ENCODE measurements around the gene FLT3.
A peak's percentile ranks its signal among the peaks of the same experiment; 100 is the strongest.

The FLT3 gene

DNA sequence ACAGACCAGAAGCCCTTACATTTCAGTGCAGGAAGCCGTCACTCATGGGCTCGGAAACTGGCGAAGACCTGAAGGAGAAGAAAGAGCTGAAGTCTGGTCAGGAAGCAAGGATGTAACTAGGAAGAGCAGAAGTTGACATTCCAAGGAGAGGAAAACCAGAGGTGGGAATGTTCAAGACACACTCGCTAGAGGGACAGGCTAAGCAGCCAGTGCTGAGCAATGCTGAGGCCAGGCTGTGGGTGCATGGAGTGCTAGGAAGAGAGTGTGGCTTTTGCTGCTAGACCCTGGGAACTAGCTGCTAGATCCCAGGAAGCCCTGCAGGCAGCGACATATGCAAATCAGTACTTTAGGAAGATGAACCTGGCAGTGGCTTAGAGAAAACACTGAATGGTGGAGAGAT, 99.8 kb downstream of the FLT3 start:
- H3K27ac ChIP-seq = no peak overlapping the region
- TF ChIP-seq POLR2AphosphoS5 (IDR thresholded peaks at IDR 0.05; ENCODE audit: borderline replicate concordance, low read depth, low read length) = no peak
- H3K36me3 ChIP-seq (ENCODE audit: insufficient read depth, low read length) = no peaks in the 10 kb centered on the region
- DNase-seq (ENCODE audit: low read depth, low spot score) = no peak
- H3K4me3 ChIP-seq = no peak overlapping the region
- H3K9me3 ChIP-seq (ENCODE audit: low read depth, low read length) = no peaks in the 10 kb centered on the region
- no peak overlapping the region for H3K9ac ChIP-seq (ENCODE audit: insufficient read length)

DNA sequence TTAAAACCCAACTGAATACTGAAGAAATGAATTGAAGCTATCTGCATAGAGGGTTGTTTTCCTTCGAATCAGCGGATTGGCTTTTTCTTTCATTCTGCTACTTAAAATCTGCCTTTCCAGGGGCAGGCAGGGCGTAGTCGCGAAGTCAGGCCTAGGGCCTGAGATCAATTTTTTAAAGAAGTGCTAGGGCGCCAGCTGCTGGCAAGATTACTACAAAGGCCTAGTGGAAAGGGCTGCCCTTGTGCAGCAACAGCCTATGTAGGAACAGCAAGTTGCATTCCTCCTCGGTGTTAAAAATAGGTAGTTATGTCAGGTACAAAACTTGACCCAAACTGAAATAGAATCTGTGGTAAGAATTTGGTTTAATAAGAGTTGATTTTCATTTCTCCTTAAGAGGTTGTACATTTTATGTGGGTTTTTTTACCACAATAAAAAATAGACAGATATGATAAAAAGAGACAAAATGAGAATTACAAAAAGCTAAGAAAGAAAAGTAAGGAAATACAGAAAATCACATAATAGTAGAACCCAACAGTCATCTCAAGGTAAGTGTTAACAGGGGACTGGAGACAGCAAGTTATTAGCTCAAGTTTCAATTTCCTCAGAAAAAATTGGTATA, 102.4 kb downstream of the FLT3 start:
- H3K9ac ChIP-seq (ENCODE audit: insufficient read length) = no peak overlapping the region
- H3K4me3 ChIP-seq = no peak overlapping the region
- H3K36me3 ChIP-seq (ENCODE audit: insufficient read depth, low read length) = no peaks in the 10 kb centered on the region
- no peak for TF ChIP-seq FOXP2 (optimal IDR thresholded peaks at IDR 0.05; ENCODE audit: control extremely low read depth, extremely low read length, insufficient read depth)
- no peak for TF ChIP-seq EZH2 (IDR thresholded peaks at IDR 0.05)
- TF ChIP-seq POLR2AphosphoS5 (IDR thresholded peaks at IDR 0.05; ENCODE audit: borderline replicate concordance, low read depth, low read length) = no peak
- H3K27ac ChIP-seq = no peak overlapping the region
- H3K9me3 ChIP-seq (ENCODE audit: low read depth, low read length) = no peaks in the 10 kb centered on the region
- DNase-seq (ENCODE audit: low read depth, low spot score) = no peak

DNA sequence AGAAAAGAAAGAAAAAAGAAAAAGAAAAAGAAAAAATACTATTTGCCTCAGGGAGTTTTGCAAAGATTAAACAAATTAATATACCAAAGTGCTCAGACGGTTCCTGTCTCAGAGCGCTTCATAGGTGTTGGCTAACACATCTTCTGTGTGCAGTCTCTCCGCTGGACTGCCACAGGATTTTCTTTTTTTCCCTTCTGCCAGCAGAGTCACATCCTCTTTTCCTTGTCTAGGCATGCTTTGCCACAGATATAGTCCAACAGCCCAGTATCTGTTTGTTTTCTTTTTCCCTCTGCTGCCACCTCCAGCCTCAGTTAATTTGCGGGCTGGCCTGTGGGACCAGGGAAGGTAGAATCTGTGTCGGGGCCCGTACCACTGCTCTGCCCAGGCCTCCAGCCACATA, 108.5 kb downstream of the FLT3 start:
- Histone ChIP-seq H3K36me3 (ENCODE audit: insufficient read depth, low read length) (no peaks in the 10 kb centered on the region), H3K4me3 (no peak overlapping the region)
- TF ChIP-seq FOXP2 (optimal IDR thresholded peaks at IDR 0.05; ENCODE audit: control extremely low read depth, extremely low read length, insufficient read depth) = no peak

DNA sequence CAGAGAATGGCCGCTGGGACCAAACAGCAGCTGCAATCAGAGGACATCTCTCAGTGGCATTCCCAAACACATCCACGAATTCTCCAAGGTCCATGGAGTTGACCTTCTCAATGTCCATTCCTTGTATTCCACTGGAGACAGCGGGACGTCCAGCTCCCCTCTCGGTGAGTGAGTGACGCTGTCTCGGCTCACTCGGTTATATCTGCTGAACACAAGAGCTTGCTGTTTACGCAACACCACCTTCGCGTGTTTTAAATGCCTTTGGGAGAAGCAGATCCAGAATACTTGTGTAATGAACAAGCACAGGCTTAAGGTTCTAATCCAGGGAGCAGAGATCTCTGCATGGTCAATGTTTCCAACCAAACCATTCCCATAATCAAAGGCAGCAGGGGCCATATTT, 111.9 kb downstream of the FLT3 start, which contains the start of gene URAD:
Gene URAD (minus strand): TSS at position 174 of the 400 bp plus-strand sequence. CDS start 56 bp downstream, at position 118.
- Histone ChIP-seq H3K9ac (ENCODE audit: insufficient read length) (no peak within 1 kb of the TSS), H3K36me3 (ENCODE audit: insufficient read depth, low read length) (no peaks in the 10 kb centered on the region), H3K4me3 (no peak within 1 kb of the TSS), H3K9me3 (ENCODE audit: low read depth, low read length) (no peaks in the 10 kb centered on the region), H3K27ac (no peak within 1 kb of the TSS)
- no peak for DNase-seq (ENCODE audit: low read depth, low spot score)
- TF ChIP-seq FOXP2 (optimal IDR thresholded peaks at IDR 0.05; ENCODE audit: control extremely low read depth, extremely low read length, insufficient read depth) (no peak), POLR2AphosphoS5 (IDR thresholded peaks at IDR 0.05; ENCODE audit: borderline replicate concordance, low read depth, low read length) (no peak), EZH2 (IDR thresholded peaks at IDR 0.05) (no peak)

More for the DNA sequence above, 108.5 kb downstream of the FLT3 start:
- H3K9ac ChIP-seq (ENCODE audit: insufficient read length) = no peak overlapping the region
- no peaks in the 10 kb centered on the region for H3K9me3 ChIP-seq (ENCODE audit: low read depth, low read length)
- DNase-seq (ENCODE audit: low read depth, low spot score) = no peak
- no peak overlapping the region for H3K27ac ChIP-seq

DNA sequence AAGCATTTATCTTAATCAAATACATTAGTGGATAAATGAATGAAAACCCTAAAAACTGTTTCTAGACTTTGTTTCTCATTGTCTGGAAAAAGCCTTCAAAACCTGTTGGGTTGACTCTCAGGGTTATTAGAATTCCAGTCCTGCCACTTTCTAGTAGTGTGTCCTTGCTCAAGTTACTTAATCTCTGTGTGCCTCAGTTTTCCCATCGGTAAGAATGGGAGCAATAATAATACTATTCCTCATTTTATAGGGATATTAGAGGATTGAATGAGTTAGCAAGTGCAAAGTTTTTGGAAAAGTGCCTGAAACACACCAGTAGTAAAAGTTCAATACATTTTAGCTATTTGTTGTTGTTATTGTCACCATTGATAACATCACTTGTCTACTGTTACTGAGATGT, 114.8 kb downstream of the FLT3 start:
- no peak for TF ChIP-seq POLR2AphosphoS5 (IDR thresholded peaks at IDR 0.05; ENCODE audit: borderline replicate concordance, low read depth, low read length)
- no peak for TF ChIP-seq EZH2 (IDR thresholded peaks at IDR 0.05)
- TF ChIP-seq FOXP2 (optimal IDR thresholded peaks at IDR 0.05; ENCODE audit: control extremely low read depth, extremely low read length, insufficient read depth) = no peak
- H3K9ac ChIP-seq (ENCODE audit: insufficient read length) = no peak overlapping the region

DNA sequence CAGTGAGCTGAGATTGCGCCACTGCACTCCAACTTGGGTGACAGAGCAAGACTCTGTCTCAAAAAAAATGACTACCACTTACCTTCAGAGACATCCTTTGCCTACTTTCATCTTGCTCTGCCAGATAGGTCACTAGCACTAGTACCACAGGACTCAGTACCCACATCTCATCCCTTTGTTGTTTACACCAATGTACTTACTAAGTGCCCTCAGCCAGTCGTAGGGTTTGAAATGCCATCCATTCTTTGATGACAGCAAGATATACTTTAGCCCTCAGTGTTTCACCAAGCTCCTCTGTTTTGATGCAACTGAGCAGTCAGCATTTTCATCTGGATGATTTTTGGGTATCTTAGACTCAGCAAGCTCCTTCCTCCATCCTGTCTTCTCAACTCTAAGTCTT, 118.0 kb downstream of the FLT3 start:
- Histone ChIP-seq H3K9ac (ENCODE audit: insufficient read length) (no peak overlapping the region), H3K9me3 (ENCODE audit: low read depth, low read length) (no peaks in the 10 kb centered on the region), H3K4me3 (no peak overlapping the region), H3K36me3 (ENCODE audit: insufficient read depth, low read length) (no peaks in the 10 kb centered on the region), H3K27ac (no peak overlapping the region)
- no peak for DNase-seq (ENCODE audit: low read depth, low spot score)
- TF ChIP-seq POLR2AphosphoS5 (IDR thresholded peaks at IDR 0.05; ENCODE audit: borderline replicate concordance, low read depth, low read length) (no peak), EZH2 (IDR thresholded peaks at IDR 0.05) (no peak), FOXP2 (optimal IDR thresholded peaks at IDR 0.05; ENCODE audit: control extremely low read depth, extremely low read length, insufficient read depth) (no peak)

More for the DNA sequence above, 114.8 kb downstream of the FLT3 start:
- DNase-seq (ENCODE audit: low read depth, low spot score) = no peak
- H3K27ac ChIP-seq = no peak overlapping the region
- no peaks in the 10 kb centered on the region for H3K9me3 ChIP-seq (ENCODE audit: low read depth, low read length)
- H3K36me3 ChIP-seq (ENCODE audit: insufficient read depth, low read length) = no peaks in the 10 kb centered on the region
- H3K4me3 ChIP-seq = no peak overlapping the region

DNA sequence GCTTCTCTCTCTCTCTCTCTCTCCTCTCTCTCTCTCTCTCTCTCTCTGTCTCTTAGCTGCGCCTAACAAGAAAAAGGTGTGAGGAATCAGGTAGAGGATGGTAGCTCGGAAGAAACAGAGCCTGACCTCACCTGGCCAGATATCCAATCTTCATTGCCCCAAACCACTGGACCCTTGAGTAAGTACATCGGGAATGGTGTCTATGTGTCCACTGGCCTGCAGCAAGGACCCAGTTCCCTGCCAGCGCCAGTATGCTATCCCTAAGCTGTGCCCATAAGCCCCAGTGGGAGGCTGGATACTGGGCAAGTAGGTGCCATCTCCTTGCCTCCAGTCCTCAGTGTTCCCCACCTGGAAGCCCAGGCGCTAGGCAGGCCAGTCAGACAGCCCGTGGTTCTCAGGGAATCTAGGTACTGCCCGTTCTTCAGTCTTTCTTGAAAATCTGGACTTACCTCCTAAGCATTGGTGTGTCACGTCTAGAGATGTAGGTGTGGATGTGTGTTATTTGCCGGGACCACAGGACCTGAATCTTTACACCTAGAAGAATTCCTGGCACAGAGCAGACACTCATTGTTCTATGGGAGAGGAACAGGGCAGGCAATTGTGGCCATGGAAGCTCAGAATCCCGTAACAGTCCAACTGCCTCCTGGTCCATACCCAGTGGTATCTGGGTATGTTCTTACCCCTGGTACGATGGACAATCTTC, 119.2 kb downstream of the FLT3 start:
- Histone ChIP-seq H3K9ac (ENCODE audit: insufficient read length) (no peak overlapping the region), H3K9me3 (ENCODE audit: low read depth, low read length) (no peaks in the 10 kb centered on the region), H3K36me3 (ENCODE audit: insufficient read depth, low read length) (no peaks in the 10 kb centered on the region), H3K27ac (no peak overlapping the region), H3K4me3 (no peak overlapping the region)
- no peak for DNase-seq (ENCODE audit: low read depth, low spot score)
- TF ChIP-seq EZH2 (IDR thresholded peaks at IDR 0.05) (peak; percentile 5), FOXP2 (optimal IDR thresholded peaks at IDR 0.05; ENCODE audit: control extremely low read depth, extremely low read length, insufficient read depth) (no peak)

DNA sequence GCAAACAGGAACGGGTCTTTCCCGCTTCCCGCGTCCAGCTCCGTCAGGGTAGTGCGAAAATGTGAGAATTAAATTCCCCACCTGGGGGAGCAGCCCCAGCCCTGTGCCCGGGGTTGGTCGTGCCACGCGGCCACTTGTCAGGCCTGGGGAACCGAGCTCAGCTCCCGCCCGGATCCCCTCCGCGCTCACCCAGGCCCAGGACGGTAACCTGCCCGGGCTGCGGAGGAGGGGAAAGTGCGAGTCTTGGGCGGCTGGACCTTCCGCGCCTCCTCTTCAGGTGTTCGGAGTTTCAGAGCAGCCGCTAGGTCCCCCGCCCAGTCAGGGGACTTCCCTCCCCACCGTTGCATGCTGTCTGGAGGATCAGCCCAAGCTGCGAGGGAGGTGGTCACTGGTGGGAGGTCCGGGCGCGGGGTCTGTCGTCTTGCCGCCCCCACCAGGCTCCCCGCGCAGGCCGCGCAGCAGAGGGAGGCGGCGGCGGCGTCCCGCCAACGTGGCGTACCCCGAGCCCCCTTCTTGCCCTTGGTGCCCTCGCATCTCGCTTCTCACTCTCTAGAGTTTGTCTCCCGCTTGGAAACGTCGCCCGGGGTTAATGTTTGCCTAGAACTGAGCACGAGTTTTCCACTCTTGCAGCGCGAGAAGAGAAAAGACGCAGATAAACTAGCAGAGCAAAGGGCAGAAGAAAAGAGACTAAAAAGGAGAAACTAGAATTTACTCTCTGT, 119.9 kb downstream of the FLT3 start:
- no peak overlapping the region for H3K9ac ChIP-seq (ENCODE audit: insufficient read length)
- H3K36me3 ChIP-seq (ENCODE audit: insufficient read depth, low read length) = no peaks in the 10 kb centered on the region
- H3K27ac ChIP-seq = no peak overlapping the region
- TF ChIP-seq EZH2 (IDR thresholded peaks at IDR 0.05) (peak; percentile 80), POLR2AphosphoS5 (IDR thresholded peaks at IDR 0.05; ENCODE audit: borderline replicate concordance, low read depth, low read length) (no peak)
- no peak overlapping the region for H3K4me3 ChIP-seq
- no peaks in the 10 kb centered on the region for H3K9me3 ChIP-seq (ENCODE audit: low read depth, low read length)
- no peak for DNase-seq (ENCODE audit: low read depth, low spot score)

Measured in SK-N-MC (cell line).